Smooth muscle cell of the brain vasculature (primary cell): Measurements from ENCODE around the gene PRDM7.
A peak's percentile ranks its signal among the peaks of the same experiment; 100 is the strongest.
"Not testable (repeated sequence)": the region's sequence is repeated elsewhere in the genome, so short reads cannot be mapped to it uniquely, and the experiment has no call there.

Experiments
- DNase-seq: peaks from one replicate; pipeline ENCODE4 v3.0.0-alpha.2; 2012; ENCODE audit warnings: low read depth, low spot score

PRDM7 gene

DNA sequence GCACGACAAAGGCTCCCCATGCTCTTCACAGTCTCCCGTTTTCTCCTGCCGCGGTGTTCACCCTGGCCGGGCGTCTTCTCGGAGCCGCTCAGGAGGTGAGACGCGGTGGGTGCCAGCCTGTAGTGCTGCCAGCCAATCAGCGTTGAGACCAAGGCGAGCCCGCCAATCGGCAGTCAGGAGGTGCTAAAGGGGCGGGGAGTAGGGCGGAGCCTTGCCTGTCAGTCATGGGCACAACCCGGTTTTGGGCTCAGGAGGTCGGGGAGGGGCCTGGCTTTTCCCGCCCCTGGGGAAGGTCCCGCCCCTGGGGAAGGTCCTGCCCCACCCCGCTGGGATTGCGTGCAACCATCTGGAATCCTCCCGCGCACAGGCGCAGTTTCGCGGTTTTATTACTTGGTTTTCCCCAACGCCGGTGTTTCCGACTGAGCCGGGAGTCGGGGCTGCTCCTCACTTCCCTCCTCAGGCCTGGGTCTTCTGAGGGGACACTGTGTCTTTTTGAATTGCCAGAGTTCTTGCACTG lies at the start of gene PRDM7:
PRDM7 (minus strand) TSS at position 92 of the 517 bp plus-strand sequence. CDS start 1,421 bp downstream, outside the sequence.
- peak; percentile 77 for DNase-seq

DNA sequence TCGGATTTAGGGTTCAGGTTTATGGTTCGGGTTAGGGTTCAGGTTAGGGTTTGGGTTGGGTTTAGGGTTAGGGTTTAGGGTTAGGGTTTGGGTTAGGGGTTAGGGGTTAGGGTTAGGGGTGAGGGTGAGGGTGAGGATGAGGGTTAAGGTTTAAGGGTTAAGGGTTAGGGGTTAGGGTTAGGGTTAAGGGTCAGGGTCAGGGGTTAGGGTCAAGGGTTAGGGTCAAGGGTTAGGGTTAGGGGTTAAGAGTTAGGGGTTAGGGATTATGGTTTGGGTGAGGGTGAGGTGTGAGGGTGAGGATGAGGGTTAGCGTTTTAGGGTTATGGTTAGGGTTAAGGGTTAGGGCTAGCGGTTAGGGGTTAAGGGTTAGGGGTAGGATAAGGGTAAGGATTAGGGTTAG lies 44.7 kb upstream of the PRDM7 start:
- DNase-seq: not testable (repeated sequence)

DNA sequence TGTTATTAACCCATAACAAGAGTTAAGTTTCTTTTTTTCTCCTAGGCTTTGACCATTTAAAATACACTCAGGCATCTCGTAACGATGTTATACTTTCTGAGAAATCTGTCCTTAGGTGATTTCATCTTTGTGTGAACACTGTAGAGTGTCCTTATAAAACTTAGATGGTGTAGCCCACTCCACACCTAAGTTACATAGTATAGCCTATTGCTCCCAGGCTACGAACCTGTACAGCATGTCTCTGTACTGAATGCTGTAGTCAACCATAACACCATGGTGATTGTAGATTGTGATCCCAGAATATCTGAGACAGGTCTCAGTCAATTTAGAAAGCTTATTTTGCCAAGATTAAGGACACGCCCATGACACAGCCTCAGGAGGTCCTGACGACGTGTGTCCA lies 30.5 kb upstream of the PRDM7 start:
- DNase-seq: not testable (repeated sequence)

DNA sequence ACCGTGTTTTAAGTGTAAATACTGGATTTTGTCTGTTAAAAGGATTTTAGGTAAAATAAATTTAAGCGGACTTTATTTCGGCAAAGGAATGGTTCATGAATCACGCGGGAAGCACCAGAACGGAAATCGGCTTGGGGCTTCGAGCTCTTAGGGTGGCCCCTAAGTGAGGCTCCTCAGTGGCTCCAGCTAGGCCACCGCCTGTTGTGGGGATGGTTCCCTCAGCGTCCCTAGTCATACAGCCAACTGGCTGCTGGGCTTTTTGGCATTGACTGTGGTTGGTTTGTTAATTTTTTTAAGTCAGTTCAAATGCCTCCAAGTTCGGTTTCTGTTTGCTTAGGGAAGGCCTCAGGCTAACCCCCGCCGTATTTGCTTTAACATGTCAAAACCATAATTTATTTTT lies 29.9 kb upstream of the PRDM7 start:
- DNase-seq: not testable (repeated sequence)

DNA sequence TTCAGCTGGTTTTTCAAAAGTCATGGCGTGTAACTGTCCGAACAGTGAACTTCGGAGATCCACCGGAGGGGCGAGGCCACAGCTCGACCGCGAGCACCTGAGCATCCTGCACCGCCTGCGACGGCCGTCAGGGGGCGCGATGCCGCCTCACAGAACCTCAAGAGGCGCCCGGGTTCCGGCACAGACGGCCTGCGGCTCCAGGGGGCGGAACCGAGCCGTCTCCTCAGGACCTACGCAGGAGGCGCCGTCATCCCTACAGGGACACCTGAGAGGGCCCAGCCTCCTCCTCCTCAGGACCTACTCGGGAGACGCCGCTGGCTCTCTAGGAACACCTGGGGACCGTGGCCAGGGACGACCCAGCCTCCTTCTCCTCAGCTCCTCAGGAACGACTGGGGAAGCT lies 29.1 kb upstream of the PRDM7 start:
- not testable (repeated sequence) for DNase-seq

DNA sequence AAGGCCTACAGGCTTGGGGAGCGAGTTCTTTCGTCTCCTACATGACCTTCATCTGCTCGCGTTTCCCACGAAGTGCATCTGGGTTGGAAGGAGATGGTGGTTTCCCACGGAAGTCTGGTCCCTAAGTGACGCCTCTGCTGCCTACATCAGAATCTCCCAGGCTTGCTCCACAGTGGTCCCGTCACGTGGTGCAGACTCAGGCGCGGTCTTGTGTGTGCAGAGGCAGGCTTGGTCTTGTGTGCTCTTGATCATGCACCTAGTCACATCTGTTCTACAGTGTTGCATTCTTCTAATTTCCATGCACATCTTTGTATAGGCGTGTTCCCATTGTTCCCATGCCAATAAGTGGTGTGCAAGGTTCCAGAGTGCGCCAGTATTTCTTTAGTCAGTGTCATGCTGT lies 27.6 kb upstream of the PRDM7 start:
- DNase-seq: not testable (repeated sequence)

DNA sequence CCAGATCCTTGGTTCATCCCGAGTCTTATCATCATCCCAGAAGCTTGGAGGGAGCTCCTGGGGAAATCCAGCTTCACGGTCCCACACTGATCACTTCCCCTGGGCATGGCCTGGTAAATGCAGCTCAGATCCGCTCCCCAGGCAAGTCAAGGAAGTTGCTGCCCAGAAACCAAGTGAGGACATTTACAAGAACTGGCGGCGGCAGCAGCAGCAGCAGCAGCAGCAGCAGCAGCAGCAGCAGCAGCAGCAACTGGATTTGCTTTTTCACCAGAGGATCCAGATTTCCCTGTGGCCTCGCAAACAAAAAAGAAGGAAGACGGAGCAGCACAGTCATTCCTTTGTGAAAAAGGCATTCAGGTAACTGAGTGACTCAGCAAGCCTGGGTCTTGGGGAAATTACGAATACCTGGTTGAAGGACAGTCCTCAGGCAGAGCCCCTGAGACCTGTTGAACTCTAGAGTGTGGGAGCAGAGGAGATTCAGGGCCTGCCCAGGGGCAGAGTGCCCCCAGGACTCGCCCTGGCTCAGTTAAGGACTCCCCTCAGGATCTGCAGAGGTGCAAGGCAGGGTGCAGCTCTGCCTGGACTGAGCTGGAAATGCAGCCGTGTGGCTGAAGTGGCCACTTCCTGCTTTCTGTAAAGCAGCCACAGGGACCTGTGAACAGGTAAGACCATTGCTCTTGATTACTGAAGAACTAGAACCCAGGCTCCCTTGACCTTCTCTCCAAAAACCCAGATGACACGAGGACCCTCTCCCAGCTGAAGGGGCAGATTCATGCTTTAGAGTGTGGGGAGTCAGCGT lies 25.2 kb upstream of the PRDM7 start:
- not testable (repeated sequence) for DNase-seq

DNA sequence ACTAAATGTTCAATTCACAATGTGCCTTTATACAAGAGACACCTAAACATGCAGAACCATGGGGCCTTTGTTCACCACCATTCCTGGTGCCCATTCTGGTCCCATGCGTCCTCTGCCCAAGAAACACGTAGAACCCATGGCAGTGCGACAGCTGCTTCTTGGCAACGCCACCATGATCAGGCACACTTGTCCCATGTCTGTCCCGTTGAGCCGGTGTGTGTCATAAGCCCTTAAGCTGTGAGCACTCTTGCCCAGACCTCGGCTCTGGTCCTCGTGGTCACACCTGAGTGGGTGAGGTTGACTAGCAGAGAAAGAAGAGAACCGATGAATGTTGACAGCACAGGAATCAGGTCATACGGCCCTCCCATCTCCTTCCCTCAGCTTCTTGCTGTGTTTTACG lies 24.2 kb upstream of the PRDM7 start:
- not testable (repeated sequence) for DNase-seq

DNA sequence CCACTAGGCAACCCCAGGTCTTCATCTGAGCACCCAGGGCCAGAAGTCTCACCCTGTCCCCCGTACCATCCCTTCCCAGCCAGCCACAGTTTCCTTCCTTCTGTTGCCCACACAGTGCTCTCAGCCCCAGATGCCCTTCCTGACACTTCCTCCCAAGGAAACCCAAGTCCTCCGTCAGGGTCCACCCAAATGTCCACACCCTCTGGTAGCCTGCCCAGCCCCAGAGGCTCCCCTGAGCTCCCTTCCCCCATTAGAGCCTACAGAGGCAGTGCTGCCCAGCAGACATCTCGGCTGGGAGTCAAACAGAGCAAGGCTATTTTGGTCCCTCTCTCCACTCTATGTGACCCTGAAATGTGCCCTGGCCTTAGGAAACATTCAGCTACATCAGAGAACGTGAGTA lies 23.7 kb upstream of the PRDM7 start:
- not testable (repeated sequence) for DNase-seq

DNA sequence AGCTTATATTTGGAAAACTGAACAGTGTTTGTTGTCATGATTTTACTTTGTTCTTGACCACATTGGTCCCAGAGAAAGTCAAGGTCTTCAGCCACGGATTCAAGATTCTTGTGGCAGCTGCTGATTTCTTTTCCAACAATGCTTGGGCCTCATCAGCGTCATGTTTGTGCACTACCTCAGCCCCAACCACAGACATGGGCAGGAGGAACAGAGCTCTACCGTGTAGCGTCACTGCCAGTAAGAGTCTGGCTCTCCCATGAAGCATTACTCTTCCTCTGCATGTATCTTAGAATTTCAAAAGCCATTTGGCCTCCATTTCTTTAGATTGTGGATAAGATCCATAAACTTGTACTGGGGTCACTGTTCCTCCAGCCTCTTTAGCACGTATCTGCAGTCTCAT lies 23.1 kb upstream of the PRDM7 start:
- DNase-seq: not testable (repeated sequence)

DNA sequence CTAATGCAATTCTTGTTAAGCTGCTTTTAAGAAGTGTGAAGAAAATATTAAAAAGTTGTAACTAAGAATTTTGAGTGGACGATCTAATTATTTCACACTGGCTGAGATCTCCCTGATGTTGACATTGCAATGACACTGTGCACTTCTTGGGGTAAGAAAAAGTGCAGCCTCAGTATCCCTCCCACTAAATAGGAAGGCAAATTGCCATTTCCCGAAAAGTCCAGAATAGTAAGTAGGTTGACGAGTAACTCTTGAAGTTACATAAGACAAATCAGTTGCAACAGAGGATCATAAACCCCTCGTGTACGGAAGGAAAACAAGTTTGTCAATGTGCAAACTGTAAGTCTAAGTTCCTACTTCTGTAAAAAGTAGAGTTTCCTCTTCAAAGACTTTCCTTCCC lies 21.8 kb upstream of the PRDM7 start:
- not testable (repeated sequence) for DNase-seq

DNA sequence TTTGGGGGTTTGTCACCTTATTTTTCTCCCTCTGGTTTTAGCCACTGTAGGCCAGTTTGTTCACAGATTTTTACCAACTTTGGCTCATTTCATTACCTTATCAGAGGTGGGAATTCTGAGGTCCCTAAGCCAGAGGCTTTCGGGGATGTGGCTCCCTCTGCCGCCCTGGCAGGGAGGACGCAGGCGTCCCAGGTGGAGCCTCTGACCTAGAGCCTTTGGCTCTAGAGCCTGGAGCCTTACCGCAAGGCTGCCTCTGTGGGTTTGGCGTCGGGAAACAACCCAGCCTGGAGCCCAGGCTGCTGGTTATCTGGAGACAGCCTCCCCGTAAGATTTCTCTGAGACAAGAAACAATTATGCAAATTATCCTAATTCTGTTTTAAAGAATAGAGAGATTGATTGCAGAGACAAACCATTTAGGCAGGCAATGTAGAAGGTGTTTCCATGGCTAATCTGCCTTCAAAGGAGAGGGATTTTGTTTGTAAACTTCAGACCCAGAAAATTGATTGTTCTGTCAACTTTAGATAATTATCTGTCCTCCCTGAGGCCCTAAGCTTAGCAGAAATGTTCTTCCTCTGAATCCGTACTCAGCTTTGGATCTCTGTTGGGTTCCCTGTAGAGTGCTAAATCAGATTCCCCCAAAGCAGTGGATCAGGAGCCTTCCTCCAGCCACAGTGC lies 20.0 kb upstream of the PRDM7 start:
- not testable (repeated sequence) for DNase-seq

DNA sequence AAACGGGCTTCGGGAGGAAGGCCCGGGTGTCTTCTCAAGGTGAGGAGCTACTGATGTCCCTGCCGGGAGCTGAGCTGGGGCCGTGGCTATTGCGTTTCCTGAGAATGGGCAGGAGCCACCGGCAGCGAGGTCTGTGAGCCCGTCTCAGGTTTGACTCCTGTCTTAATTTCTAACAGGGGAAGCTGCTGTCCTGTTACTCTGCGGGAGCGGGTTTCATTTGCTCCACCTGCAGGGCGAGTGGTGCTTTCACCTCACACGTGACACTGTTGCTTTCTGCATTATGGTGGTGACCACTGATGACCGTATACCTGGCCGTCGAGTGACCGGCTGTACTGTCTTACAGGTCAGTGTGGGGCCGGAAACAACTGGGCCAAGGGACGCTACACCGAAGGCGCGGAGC lies 17.7 kb upstream of the PRDM7 start:
- not testable (repeated sequence) for DNase-seq

DNA sequence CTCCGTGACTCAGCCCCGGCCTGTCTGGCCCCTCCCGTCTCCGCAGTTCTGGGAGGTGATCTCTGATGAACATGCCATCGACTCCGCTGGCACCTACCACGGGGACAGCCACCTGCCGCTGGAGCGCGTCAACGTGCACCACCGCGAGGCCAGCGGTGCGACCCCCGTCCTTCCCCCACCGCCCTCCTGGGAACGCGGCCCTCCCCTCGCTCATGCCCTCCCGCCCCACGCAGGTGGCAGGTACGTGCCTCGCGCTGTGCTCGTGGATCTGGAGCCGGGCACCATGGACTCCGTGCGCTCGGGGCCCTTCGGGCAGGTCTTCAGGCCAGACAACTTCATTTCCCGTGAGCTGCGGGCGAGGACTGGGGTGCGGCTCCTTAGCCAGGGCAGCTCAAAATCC lies 17.2 kb upstream of the PRDM7 start:
- DNase-seq: not testable (repeated sequence)

DNA sequence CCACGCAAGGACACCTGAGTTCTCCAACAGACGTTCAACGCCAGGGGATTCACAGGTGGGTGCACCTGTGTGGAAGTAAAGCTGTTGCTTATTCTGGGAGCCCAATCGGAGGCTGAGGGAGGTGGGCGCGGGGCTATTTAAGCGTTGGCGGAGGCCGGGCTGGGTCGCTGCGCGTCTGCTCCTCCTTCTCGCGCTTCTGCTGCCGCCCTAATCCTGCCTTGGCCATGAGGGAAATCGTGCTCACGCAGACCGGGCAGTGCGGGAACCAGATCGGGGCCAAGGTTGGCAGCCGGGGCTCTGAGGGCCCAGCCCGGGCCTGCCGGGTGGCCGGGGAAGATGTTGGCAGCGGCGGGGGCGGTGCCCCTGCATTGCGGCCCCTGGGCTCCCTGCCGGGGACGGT lies 16.7 kb upstream of the PRDM7 start:
- DNase-seq: not testable (repeated sequence)

DNA sequence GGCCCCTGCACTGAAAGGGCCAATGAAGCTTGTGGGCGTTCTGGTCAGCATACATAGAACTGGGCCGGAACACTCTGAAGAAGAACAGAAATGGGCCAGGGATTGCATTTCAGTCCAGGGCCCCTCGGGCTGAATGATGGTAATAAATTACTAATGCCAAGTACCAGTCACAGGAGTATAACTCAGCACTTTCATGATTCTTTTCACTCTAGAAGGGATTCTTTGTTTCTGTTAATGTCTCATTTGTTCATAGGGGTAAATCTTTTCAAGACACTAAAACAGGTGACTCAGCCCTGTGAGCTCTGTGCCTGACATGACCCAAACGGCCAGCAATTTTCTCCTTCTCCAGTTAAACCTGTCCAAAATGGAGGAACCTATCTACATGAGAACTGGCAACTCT lies 15.7 kb upstream of the PRDM7 start:
- DNase-seq: not testable (repeated sequence)

DNA sequence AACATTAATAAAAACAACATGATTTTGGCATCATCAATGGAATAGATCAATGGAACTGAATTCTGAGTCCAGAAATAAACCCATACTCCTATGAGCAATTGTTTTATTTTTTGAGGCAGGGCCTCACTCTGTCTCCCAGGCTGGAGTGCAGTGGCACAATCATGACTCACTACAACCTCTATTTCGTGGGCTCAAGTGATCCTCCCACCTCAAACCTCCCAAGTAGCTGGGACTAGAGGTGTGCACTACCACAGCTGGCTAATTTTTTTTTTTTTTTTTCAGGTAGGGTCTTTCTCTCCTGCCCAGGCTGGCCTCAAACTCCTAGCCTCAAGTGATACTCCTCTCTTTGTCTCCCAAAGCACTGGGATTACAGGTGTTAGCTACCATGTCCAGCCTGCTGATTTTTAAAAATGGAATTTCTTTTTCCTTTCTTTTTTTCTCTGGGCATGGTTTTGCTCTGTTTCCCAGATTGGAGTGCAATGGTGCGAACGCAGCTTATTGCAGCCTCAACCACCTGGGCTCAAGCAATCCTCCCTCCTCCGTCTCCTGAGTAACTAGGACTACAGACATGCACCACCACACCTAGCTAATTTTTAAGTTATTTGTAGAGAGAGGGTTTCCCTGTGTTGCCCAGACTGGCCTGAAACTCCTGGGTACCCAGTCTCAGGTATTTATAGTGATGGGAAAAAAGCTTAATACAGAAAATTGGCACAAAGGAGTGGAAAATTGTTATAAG lies 7.3 kb upstream of the PRDM7 start:
- DNase-seq: no peak

DNA sequence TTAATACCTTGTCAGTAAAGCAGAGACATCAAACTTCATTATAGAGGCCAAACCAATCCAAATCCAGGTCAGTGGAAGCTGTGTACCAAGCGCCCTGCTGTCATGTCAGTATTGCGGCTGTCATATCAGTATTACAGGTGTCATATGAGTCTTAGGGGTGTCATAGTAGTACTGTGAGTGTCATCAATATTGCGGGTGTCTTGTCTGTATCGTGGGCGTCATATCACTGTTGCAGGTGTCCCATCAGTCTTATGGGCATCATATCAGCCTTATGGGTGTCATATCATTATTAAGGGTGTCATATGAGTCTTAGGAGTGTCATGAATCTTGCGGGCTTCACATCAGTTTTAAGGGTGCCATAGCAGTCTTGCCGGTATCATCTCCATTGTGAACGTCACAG lies 6.0 kb upstream of the PRDM7 start:
- no peak for DNase-seq

DNA sequence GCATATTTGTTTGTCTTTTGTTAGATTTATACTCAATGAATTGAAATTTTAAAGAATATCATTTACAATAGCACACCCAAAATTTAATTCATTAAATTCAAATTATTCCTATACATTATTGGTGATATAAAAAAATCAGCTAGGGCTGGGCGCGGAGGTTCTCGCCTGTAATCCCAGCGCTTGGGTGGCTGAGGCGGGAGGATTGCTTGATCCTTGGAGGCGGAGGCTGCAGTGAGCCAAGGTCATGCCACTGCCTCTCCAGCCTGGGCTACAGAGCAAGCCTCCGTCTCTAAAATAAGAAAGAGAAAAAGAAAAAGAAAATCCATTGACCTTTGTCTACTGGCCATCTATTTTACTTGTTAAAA lies 4.5 kb upstream of the PRDM7 start:
- DNase-seq: no peak

DNA sequence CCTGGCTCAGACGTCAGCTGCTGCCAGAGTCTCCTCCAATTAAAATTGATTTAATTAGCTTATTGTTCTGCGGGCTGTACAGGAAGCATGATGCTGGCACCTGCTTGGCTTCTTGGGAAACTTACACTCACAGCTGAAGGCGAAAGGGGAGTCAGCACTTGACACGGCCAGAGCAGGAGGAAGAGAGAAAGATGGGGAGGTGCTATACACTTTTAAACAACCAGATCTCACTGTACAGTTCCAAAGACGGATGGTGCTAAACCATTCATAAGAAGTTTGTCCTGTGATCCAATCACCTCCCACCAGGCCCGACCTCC lies 1.4 kb upstream of the PRDM7 start:
- DNase-seq: no peak

DNA sequence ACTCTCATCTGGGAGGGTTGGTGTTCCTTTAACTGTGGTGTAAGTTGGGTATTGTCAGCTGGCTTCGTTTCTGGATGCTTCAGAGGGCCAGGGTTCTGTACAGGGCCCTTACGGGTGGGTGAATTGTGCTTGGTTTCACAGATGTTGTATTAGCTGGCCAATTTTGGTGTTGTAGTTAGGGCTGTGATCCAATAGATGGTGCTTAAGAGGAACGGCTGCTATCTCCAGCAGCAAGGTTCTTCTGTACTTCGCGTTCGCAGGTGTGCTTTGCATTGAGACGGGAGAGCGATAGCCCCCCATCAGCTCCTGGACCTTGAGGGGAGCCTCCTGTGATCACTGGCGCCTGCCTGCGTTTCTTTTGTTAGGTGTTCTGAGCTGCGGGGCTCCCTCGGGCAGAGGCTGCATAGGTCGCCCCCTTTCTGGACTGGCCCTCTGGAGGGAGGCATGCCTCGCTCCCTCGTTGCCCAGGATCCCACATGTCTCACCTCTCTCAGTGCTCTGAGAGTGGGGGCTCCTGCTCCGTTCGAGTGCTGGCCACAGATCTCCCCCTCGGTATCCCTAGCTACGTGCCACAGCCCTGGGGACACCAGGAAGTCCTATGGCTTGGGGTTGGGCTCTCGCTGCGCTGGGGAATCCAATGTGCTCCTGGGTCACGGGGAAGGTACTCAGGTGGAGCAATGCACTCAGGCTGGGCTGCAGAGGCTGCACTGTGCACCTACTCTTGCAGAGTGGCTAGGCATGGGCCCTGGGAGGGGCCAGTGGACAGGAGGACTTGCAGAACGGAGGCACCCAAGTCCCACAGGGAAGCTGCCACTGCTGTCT lies 837 bp upstream of the PRDM7 start:
- DNase-seq: peak; percentile 18
